A549 (cell line): Measurements from ENCODE around the gene IL3RA. TPM values are rescaled to one million over a fixed set of nuclear protein-coding genes. Genes with fewer than 3 reads are reported as not detected.

Source experiments
- ATAC-seq, 2 experiments: fragments of 200-7000 bp in 1 of 2; fragments of >200 bp in 1 of 2; cut with Nextera tagmentation in 1 of 2; cut with Tn5 transposase in 1 of 2; 3 replicates each; pipeline versions ENCODE4 v1.8.0 to v1.9.1; 2018 to 2020; ENCODE audit warnings: mild to moderate bottlenecking in 1 of 2, moderate library complexity in 1 of 2
- CTCF ChIA-PET: fragments of 300-600 bp; sonication (Branson Sonifier 250); formaldehyde crosslinking; extraction: SDS; loops from one replicate; lab custom pipeline; 2021; ENCODE audit warnings: antibody characterized with exemption, inconsistent platforms; lab: Yijun Ruan, JAX
- POLR2A ChIA-PET: fragments of 350-600 bp; formaldehyde crosslinking; extraction: SDS; loops from one replicate; lab custom pipeline; 2021; ENCODE audit warnings: antibody characterized with exemption, inconsistent platforms; lab: Yijun Ruan, JAX
- DNase-seq, 2 experiments: peaks; one replicate each; pipeline versions ENCODE4 v3.0.0 to v3.0.0-alpha.2; 2011 to 2016; ENCODE audit warnings: low read depth in 1 of 2, low spot score in 1 of 2
- FAIRE-seq: peaks from 2 replicates; lab custom pipeline; 2011; peaks lifted over from hg19 to GRCh38; lab: Jason Lieb, UNC
- H3K27ac ChIP-seq, 2 experiments: fragments of >200 bp; sonication (Bioruptor Twin); formaldehyde crosslinking; 3 replicates each; pipeline ENCODE4 v1.5.1; 2016 to 2017
- H3K4me1 ChIP-seq: fragments of >200 bp; sonication (Bioruptor Twin); formaldehyde crosslinking; 3 replicates; pipeline ENCODE4 v1.6.1; 2016
- H3K4me2 ChIP-seq: fragments of >200 bp; sonication (Bioruptor Twin); formaldehyde crosslinking; 3 replicates; pipeline ENCODE4 v1.6.1; 2016
- H3K4me3 ChIP-seq: fragments of >200 bp; sonication (Bioruptor Twin); formaldehyde crosslinking; 3 replicates; pipeline ENCODE4 v1.5.1; 2016
- H3K9me3 ChIP-seq: fragments of >200 bp; sonication (Bioruptor Twin); formaldehyde crosslinking; 3 replicates; pipeline ENCODE4 v1.6.1; 2016
- BHLHE40 ChIP-seq: IDR thresholded peaks from 2 replicates; pipeline ENCODE4 v1.6.1; 2012; ENCODE audit warnings: low read depth, low read length, inconsistent platforms
- CBX8 ChIP-seq: fragments of 200-600 bp; sonication (generic); IDR thresholded peaks from 2 replicates; pipeline ENCODE4 v1.6.1; 2016
- CHD2 ChIP-seq: fragments of 150-350 bp; IDR thresholded peaks from 2 replicates; pipeline ENCODE4 v1.6.1; 2014; ENCODE audit warnings: low read length; ENCODE audit not compliant: partially characterized antibody
- CTCF ChIP-seq: fragments of >200 bp; sonication (Bioruptor Twin); formaldehyde crosslinking; IDR thresholded peaks from 3 replicates; pipeline ENCODE4 v1.5.1; 2016
- EHF ChIP-seq: fragments of 250-450 bp; sonication (Bioruptor Pico); IDR thresholded peaks from 2 replicates; pipeline ENCODE4 v1.5.0; 2020; ENCODE audit warnings: mild to moderate bottlenecking
- EP300 ChIP-seq, 2 experiments: fragments of >200 bp; sonication (Bioruptor Twin); formaldehyde crosslinking; IDR thresholded peaks; 2 replicates in 1 of 2; 3 replicates in 1 of 2; pipeline ENCODE4 v1.6.1; 2016 to 2017
- FOSB ChIP-seq: fragments of 250-450 bp; sonication (Bioruptor Pico); IDR thresholded peaks from 2 replicates; pipeline ENCODE4 v1.5.0; 2020; ENCODE audit warnings: mild to moderate bottlenecking, moderate library complexity
- FOXS1 ChIP-seq: fragments of 250-450 bp; sonication (Bioruptor Pico); IDR thresholded peaks from 2 replicates; pipeline ENCODE4 v1.5.0; 2020; ENCODE audit warnings: mild to moderate bottlenecking, moderate library complexity
- GATA3 ChIP-seq: IDR thresholded peaks from 2 replicates; pipeline ENCODE4 v1.6.1; 2012; ENCODE audit warnings: borderline replicate concordance
- HOXA7 ChIP-seq: fragments of 250-450 bp; sonication (Bioruptor Pico); IDR thresholded peaks from 2 replicates; pipeline ENCODE4 v1.5.0; 2020; ENCODE audit warnings: mild to moderate bottlenecking, moderate library complexity
- HOXB13 ChIP-seq: fragments of 250-450 bp; sonication (Bioruptor Pico); IDR thresholded peaks from 2 replicates; pipeline ENCODE4 v1.5.0; 2020; ENCODE audit warnings: low read depth, mild to moderate bottlenecking, moderate library complexity
- JUN ChIP-seq, 2 experiments: fragments of >200 bp; sonication (Bioruptor Twin); formaldehyde crosslinking; IDR thresholded peaks; 2 replicates in 1 of 2; 3 replicates in 1 of 2; pipeline ENCODE4 v1.6.1; 2016 to 2017
- JUNB ChIP-seq: fragments of >200 bp; sonication (Bioruptor Twin); formaldehyde crosslinking; IDR thresholded peaks from 2 replicates; pipeline ENCODE4 v1.6.1; 2016
- KDM5A ChIP-seq: fragments of 200-600 bp; sonication (generic); IDR thresholded peaks from 2 replicates; pipeline ENCODE4 v1.6.1; 2016; ENCODE audit warnings: antibody characterized with exemption, mild to moderate bottlenecking
- MAFK ChIP-seq: fragments of 450-650 bp; IDR thresholded peaks from 2 replicates; pipeline ENCODE4 v1.6.1; 2014; ENCODE audit not compliant: partially characterized antibody
- MAX ChIP-seq: IDR thresholded peaks from 2 replicates; pipeline ENCODE4 v1.6.1; 2012
- MYC ChIP-seq: IDR thresholded peaks from 2 replicates; pipeline ENCODE4 v1.6.1; 2012; ENCODE audit warnings: mild to moderate bottlenecking, inconsistent platforms, low read length, improper control_type of control experiment, borderline replicate concordance
- NPAS2 ChIP-seq: fragments of 250-450 bp; sonication (Bioruptor Pico); IDR thresholded peaks from 2 replicates; pipeline ENCODE4 v1.8.0; 2022; ENCODE audit warnings: mild to moderate bottlenecking, moderate library complexity, borderline replicate concordance
- PHF8 ChIP-seq: fragments of 200-600 bp; sonication (generic); IDR thresholded peaks from 2 replicates; pipeline ENCODE4 v1.6.1; 2016; ENCODE audit warnings: low read depth, mild to moderate bottlenecking, antibody characterized with exemption, moderate library complexity, borderline replicate concordance
- POLR2A ChIP-seq: IDR thresholded peaks from 2 replicates; pipeline ENCODE4 v1.6.1; 2012; ENCODE audit warnings: mild to moderate bottlenecking, low read length
- POLR2AphosphoS2 ChIP-seq: conservative IDR thresholded peaks from 2 replicates; pipeline ENCODE4 v1.6.1; 2012; ENCODE audit warnings: low read length, improper control_type of control experiment, inconsistent platforms
- RARB ChIP-seq: fragments of 250-450 bp; sonication (Bioruptor Pico); IDR thresholded peaks from 2 replicates; pipeline ENCODE4 v1.8.0; 2021; ENCODE audit warnings: mild to moderate bottlenecking, moderate library complexity
- RCOR1 ChIP-seq: fragments of 150-350 bp; IDR thresholded peaks from 2 replicates; pipeline ENCODE4 v1.6.1; 2014; ENCODE audit warnings: antibody characterized with exemption, low read length, low read depth
- RNF2 ChIP-seq: fragments of 200-600 bp; sonication (generic); IDR thresholded peaks from 2 replicates; pipeline ENCODE4 v1.6.1; 2016; ENCODE audit warnings: low read depth, mild to moderate bottlenecking, antibody characterized with exemption, moderate library complexity, borderline replicate concordance
- SMC3 ChIP-seq: fragments of >200 bp; sonication (Bioruptor Twin); formaldehyde crosslinking; IDR thresholded peaks from 3 replicates; pipeline ENCODE4 v1.6.1; 2018; ENCODE audit warnings: inconsistent platforms
- SREBF2 ChIP-seq: fragments of 450-650 bp; IDR thresholded peaks from 2 replicates; pipeline ENCODE4 v1.6.1; 2014; ENCODE audit warnings: mild to moderate bottlenecking, moderate library complexity
- TP53 ChIP-seq: fragments of 250-450 bp; sonication (Bioruptor Pico); IDR thresholded peaks from 2 replicates; pipeline ENCODE4 v1.5.0; 2021; ENCODE audit warnings: mild to moderate bottlenecking, moderate library complexity
- ZFP36 ChIP-seq: fragments of 450-650 bp; IDR thresholded peaks from 2 replicates; pipeline ENCODE4 v1.6.1; 2014; ENCODE audit warnings: borderline replicate concordance; ENCODE audit not compliant: partially characterized antibody
- ZNF302 ChIP-seq: fragments of 250-450 bp; sonication (Bioruptor Pico); IDR thresholded peaks from 2 replicates; pipeline ENCODE4 v1.9.0; 2021; ENCODE audit warnings: inconsistent platforms, mild to moderate bottlenecking, moderate library complexity
- WGBS: methylation state at CpG from one replicate; pipeline ENCODE4 v1.1.6; 2017; ENCODE audit errors: missing lambda C conversion rate; 5-methylcytosine and 5-hydroxymethylcytosine counted together
- polyA plus RNA-seq, 4 experiments: library from polyadenylated mRNA; depleted of rRNA in 3 of 4; stranded (reverse); fragments of >200 nt; fragmentation: RNase III in 1 of 4; extraction: RNeasy Plus Mini Kit Qiagen cat#74134 plus additional on column Dnase treatment in 1 of 4; gene quantifications; 2 replicates in 3 of 4; 3 replicates in 1 of 4; pipeline ENCODE4 v1.2.3, GENCODE V29; 2011 to 2017
- TF ChIP-seq, protein P1 (sequence below): fragments of 200-600 bp; sonication (generic); IDR thresholded peaks from 2 replicates; pipeline ENCODE4 v1.6.1; 2016; ENCODE audit warnings: antibody characterized with exemption, mild to moderate bottlenecking, moderate library complexity
- TF ChIP-seq, protein P2 (sequence below): fragments of >200 bp; sonication (Bioruptor Twin); formaldehyde crosslinking; IDR thresholded peaks from 3 replicates; pipeline ENCODE4 v1.6.1; 2016

The IL3RA gene
- polyA plus RNA-seq, 2 of the 4 experiments (the other 2 are of a cell fraction): 0.31 TPM; not detected in 1

GRCh38 chrX:1321674-1322073 is 14.9 kb upstream of the IL3RA start:
- TF ChIP-seq RCOR1 (no peak), KDM5A (no peak), MAFK (no peak), CHD2 (no peak), ZNF302 (CRISPR knock-in tag) (no peak), JUN (IDR thresholded peaks at IDR 0.05) (no peak), POLR2AphosphoS2 (no peak), MAX (no peak), POLR2A (no peak), FOXS1 (CRISPR knock-in tag) (no peak), EP300 (IDR thresholded peaks at IDR 0.05) (no peak), GATA3 (no peak), PHF8 (no peak), NPAS2 (CRISPR knock-in tag) (no peak), SREBF2 (no peak), RARB (CRISPR knock-in tag) (no peak), HOXB13 (CRISPR knock-in tag) (no peak)
- H3K27ac ChIP-seq: no peak overlapping the region
- no peak for FAIRE-seq
- H3K9me3 ChIP-seq: no peaks in the 10 kb centered on the region
- ATAC-seq: no peak
- no peak overlapping the region for H3K4me3 ChIP-seq
- WGBS: 57% methylated on average over 13 of the region's 13 CpGs
- ChIA-PET CTCF (no interaction called here), POLR2A (no interaction called here)
- DNase-seq: no peak
- H3K4me1 ChIP-seq: peaks cover 3% of the 10 kb centered on the region; the same call in 2 of the 3 replicates
- no peak overlapping the region for H3K4me2 ChIP-seq

DNA sequence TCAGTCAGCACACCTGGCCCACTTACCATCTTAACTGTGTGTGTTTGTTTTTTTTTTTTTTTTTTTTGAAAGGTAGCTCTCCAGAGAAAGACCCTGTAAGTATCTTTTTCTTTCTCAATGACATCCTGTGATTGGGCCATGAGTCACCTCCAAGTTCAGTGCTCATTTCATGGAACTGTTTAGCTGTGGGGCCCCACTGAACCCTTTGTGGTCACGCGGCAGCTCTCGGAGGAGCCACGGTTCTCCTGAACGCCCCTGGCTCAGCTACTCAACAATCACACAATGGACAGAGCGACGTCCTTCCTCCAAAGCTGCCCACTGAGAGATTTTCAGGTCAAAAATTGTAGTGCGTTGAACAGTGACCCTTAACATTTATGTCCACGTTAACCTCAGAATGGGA is 14.2 kb upstream of the IL3RA start:
- Histone ChIP-seq H3K4me1 (peaks cover 3% of the 10 kb centered on the region; the same call in 2 of the 3 replicates), H3K4me2 (no peak overlapping the region), H3K9me3 (no peaks in the 10 kb centered on the region), H3K27ac (no peak overlapping the region), H3K4me3 (no peak overlapping the region)
- ChIA-PET POLR2A (no interaction called here), CTCF (no interaction called here)
- no peak for TF ChIP-seq MAFK
- TF ChIP-seq CBX8: no peak
- no peak for TF ChIP-seq TP53 (CRISPR knock-in tag)
- TF ChIP-seq GATA3: no peak
- no peak for TF ChIP-seq MAX
- 82% methylated on average over 9 of the region's 9 CpGs for WGBS
- ATAC-seq (no peak), FAIRE-seq (no peak), DNase-seq (no peak)

GRCh38 chrX:1323315-1323714 is 13.3 kb upstream of the IL3RA start:
- FAIRE-seq: peak; percentile 73
- Histone ChIP-seq H3K27ac (no peak overlapping the region), H3K4me1 (peaks cover 3% of the 10 kb centered on the region; the same call in 2 of the 3 replicates), H3K9me3 (no peaks in the 10 kb centered on the region), H3K4me3 (no peak overlapping the region), H3K4me2 (peak overlapping the region; percentile 19; the same call in 1 of the 3 replicates)
- 4% methylated on average over 10 of the region's 10 CpGs for WGBS
- CTCF ChIA-PET: no interaction called here
- ATAC-seq: peak; percentile 93
- POLR2A ChIA-PET: no interaction called here
- peak; percentile 76 to 84 for DNase-seq
- peak; percentile 63 for TF ChIP-seq CTCF
- no peak for TF ChIP-seq EHF (CRISPR knock-in tag)
- TF ChIP-seq FOSB (CRISPR knock-in tag): no peak
- no peak for TF ChIP-seq BHLHE40
- TF ChIP-seq, protein P1, sequence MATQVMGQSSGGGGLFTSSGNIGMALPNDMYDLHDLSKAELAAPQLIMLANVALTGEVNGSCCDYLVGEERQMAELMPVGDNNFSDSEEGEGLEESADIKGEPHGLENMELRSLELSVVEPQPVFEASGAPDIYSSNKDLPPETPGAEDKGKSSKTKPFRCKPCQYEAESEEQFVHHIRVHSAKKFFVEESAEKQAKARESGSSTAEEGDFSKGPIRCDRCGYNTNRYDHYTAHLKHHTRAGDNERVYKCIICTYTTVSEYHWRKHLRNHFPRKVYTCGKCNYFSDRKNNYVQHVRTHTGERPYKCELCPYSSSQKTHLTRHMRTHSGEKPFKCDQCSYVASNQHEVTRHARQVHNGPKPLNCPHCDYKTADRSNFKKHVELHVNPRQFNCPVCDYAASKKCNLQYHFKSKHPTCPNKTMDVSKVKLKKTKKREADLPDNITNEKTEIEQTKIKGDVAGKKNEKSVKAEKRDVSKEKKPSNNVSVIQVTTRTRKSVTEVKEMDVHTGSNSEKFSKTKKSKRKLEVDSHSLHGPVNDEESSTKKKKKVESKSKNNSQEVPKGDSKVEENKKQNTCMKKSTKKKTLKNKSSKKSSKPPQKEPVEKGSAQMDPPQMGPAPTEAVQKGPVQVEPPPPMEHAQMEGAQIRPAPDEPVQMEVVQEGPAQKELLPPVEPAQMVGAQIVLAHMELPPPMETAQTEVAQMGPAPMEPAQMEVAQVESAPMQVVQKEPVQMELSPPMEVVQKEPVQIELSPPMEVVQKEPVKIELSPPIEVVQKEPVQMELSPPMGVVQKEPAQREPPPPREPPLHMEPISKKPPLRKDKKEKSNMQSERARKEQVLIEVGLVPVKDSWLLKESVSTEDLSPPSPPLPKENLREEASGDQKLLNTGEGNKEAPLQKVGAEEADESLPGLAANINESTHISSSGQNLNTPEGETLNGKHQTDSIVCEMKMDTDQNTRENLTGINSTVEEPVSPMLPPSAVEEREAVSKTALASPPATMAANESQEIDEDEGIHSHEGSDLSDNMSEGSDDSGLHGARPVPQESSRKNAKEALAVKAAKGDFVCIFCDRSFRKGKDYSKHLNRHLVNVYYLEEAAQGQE: no peak
- TF ChIP-seq MYC: no peak
- TF ChIP-seq MAX: 0 out of 2 replicates have a peak, but pooled peaks have one; percentile 28
- TF ChIP-seq SMC3: peak; percentile 50
- TF ChIP-seq, protein P2, sequence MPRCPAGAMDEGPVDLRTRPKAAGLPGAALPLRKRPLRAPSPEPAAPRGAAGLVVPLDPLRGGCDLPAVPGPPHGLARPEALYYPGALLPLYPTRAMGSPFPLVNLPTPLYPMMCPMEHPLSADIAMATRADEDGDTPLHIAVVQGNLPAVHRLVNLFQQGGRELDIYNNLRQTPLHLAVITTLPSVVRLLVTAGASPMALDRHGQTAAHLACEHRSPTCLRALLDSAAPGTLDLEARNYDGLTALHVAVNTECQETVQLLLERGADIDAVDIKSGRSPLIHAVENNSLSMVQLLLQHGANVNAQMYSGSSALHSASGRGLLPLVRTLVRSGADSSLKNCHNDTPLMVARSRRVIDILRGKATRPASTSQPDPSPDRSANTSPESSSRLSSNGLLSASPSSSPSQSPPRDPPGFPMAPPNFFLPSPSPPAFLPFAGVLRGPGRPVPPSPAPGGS: no peak
- no peak for TF ChIP-seq RNF2
- TF ChIP-seq HOXA7 (CRISPR knock-in tag): no peak
- TF ChIP-seq ZFP36: no peak
- no peak for TF ChIP-seq JUNB
